Measurements from ENCODE around the gene TMOD1.
"Not testable (repeated sequence)": the region's sequence is repeated elsewhere in the genome, so short reads cannot be mapped to it uniquely, and the experiment has no call there.

DNA sequence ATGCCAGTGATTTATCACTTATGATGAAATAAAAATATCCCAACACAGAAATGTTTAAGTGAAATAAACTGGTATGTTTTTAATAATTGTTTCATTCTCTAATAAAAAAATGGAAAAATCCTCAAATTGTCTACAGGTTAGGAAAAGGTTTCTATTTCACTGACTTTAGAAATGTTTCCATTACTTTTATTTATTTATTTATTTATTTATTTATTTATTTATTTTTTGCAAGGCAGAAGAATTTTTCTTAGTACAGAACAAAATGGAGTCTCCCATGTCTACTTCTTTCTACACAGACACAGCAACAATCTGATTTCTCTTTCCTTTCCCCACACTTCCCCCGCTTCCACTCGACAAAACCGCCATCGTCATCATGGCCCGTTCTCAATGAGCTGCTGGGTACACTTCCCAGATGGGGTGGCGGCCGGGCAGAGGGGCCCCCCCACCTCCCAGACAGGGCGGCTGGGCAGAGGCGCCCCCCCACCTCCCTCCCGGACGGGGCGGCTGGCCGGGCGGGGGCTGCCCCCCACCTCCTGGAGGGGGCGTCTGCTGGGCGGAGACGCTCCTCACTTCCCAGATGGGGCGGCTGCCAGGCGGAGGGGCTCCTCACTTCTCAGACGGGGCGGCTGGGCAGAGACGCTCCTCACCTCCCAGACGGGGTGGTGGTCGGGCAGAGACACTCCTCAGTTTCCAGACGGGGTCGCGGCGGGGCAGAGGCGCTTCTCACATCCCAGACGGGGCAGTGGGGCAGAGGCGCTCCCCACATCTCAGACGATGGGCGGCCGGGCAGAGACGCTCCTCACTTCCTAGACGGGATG is 3.7 kb upstream of the TMOD1 start:
- not testable (repeated sequence) for TF ChIP-seq POLR2A (IDR thresholded peaks at IDR 0.05)
- TF ChIP-seq, protein P1, sequence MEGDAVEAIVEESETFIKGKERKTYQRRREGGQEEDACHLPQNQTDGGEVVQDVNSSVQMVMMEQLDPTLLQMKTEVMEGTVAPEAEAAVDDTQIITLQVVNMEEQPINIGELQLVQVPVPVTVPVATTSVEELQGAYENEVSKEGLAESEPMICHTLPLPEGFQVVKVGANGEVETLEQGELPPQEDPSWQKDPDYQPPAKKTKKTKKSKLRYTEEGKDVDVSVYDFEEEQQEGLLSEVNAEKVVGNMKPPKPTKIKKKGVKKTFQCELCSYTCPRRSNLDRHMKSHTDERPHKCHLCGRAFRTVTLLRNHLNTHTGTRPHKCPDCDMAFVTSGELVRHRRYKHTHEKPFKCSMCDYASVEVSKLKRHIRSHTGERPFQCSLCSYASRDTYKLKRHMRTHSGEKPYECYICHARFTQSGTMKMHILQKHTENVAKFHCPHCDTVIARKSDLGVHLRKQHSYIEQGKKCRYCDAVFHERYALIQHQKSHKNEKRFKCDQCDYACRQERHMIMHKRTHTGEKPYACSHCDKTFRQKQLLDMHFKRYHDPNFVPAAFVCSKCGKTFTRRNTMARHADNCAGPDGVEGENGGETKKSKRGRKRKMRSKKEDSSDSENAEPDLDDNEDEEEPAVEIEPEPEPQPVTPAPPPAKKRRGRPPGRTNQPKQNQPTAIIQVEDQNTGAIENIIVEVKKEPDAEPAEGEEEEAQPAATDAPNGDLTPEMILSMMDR (IDR thresholded peaks at IDR 0.05): not testable (repeated sequence)
